RWPE2 (cell line): Measurements from ENCODE around the gene RNF166.

ENCODE experiments used
- ATAC-seq: fragments of 200-7000 bp; cut with Tn5 transposase; 3 replicates; pipeline ENCODE4 v1.9.1; 2021; ENCODE audit warnings: low read depth
- DNase-seq: peaks from one replicate; pipeline ENCODE4 v3.0.0-alpha.2; 2020; ENCODE audit warnings: low spot score
- H3K27ac ChIP-seq: fragments of 450-650 bp; 2 replicates; pipeline ENCODE4 v1.5.1; 2017; ENCODE audit warnings: mild to moderate bottlenecking; ENCODE audit not compliant: poor library complexity, severe bottlenecking
- H3K27me3 ChIP-seq: fragments of 250-450 bp; sonication (Bioruptor Pico); 2 replicates; pipeline ENCODE4 v1.5.1; 2021; ENCODE audit warnings: mild to moderate bottlenecking, moderate library complexity; ENCODE audit not compliant: insufficient read depth, poor library complexity, severe bottlenecking
- H3K36me3 ChIP-seq: fragments of 250-450 bp; sonication (Bioruptor Pico); 2 replicates; pipeline ENCODE4 v1.5.1; 2020; ENCODE audit warnings: low read depth, mild to moderate bottlenecking, moderate library complexity
- H3K4me1 ChIP-seq: fragments of 250-450 bp; sonication (Bioruptor Pico); 2 replicates; pipeline ENCODE4 v1.5.1; 2021; ENCODE audit warnings: mild to moderate bottlenecking, moderate library complexity; ENCODE audit not compliant: insufficient read depth, poor library complexity, severe bottlenecking
- H3K4me3 ChIP-seq: fragments of 250-450 bp; sonication (Bioruptor Pico); 2 replicates; pipeline ENCODE4 v1.5.1; 2021; ENCODE audit warnings: mild to moderate bottlenecking, moderate library complexity; ENCODE audit not compliant: severe bottlenecking
- H3K9me3 ChIP-seq: fragments of 250-450 bp; sonication (Bioruptor Pico); 2 replicates; pipeline ENCODE4 v1.5.1; 2021; ENCODE audit warnings: mild to moderate bottlenecking, moderate library complexity; ENCODE audit not compliant: severe bottlenecking
- CTCF ChIP-seq: fragments of 450-650 bp; IDR thresholded peaks from one replicate; pipeline ENCODE4 v1.5.1; 2017; ENCODE audit warnings: mild to moderate bottlenecking, moderate library complexity; ENCODE audit not compliant: poor library complexity, severe bottlenecking

The RNF166 gene

GRCh38 chr16:88742896-88743605, 36.8 kb upstream of the RNF166 start:
- H3K36me3 ChIP-seq = peaks cover 18% of the 10 kb centered on the region
- no peaks in the 10 kb centered on the region for H3K4me1 ChIP-seq
- no peaks in the 10 kb centered on the region for H3K27me3 ChIP-seq
- no peak overlapping the region for H3K4me3 ChIP-seq
- H3K27ac ChIP-seq = no peak overlapping the region
- H3K9me3 ChIP-seq = no peaks in the 10 kb centered on the region
- TF ChIP-seq CTCF = no peak
- DNase-seq = no peak
- ATAC-seq = no peak

- peaks cover 23% of the 10 kb centered on the region for H3K36me3 ChIP-seq
- ATAC-seq (no peak), DNase-seq (no peak)
- H3K4me3 ChIP-seq = no peak overlapping the region
- H3K9me3 ChIP-seq = no peaks in the 10 kb centered on the region
- no peaks in the 10 kb centered on the region for H3K27me3 ChIP-seq
- H3K27ac ChIP-seq = no peak overlapping the region
- TF ChIP-seq CTCF = no peak
- H3K4me1 ChIP-seq = no peaks in the 10 kb centered on the region
These were observed 35.2 kb upstream of the RNF166 start for GRCh38 chr16:88741368-88741767.

GRCh38 chr16:88740727-88741055, 34.5 kb upstream of the RNF166 start:
- ATAC-seq (no peak), DNase-seq (no peak)
- TF ChIP-seq CTCF = no peak
- H3K27ac ChIP-seq = no peak overlapping the region
- H3K4me3 ChIP-seq = no peak overlapping the region
- H3K9me3 ChIP-seq = no peaks in the 10 kb centered on the region
- peaks cover 28% of the 10 kb centered on the region for H3K36me3 ChIP-seq
- no peaks in the 10 kb centered on the region for H3K27me3 ChIP-seq
- H3K4me1 ChIP-seq = no peaks in the 10 kb centered on the region

- DNase-seq (no peak), ATAC-seq (no peak)
- no peak for TF ChIP-seq CTCF
- H3K27ac ChIP-seq = no peak overlapping the region
- H3K27me3 ChIP-seq = no peaks in the 10 kb centered on the region
- H3K4me1 ChIP-seq = no peaks in the 10 kb centered on the region
- no peaks in the 10 kb centered on the region for H3K9me3 ChIP-seq
- H3K4me3 ChIP-seq = no peak overlapping the region
- peaks cover 32% of the 10 kb centered on the region for H3K36me3 ChIP-seq
These were observed 33.9 kb upstream of the RNF166 start for GRCh38 chr16:88739977-88740726.
